Measurements from ENCODE around the gene UMAD1. TPM values are rescaled to one million over a fixed set of nuclear protein-coding genes. Genes with fewer than 3 reads are reported as not detected.

Gene UMAD1
- total RNA-seq, 2 donors from 2014 or later: 9.3 to 11.4 TPM

- DNase-seq (ENCODE audit: low spot score) (no peak), ATAC-seq (no peak)
- no peaks in the 10 kb centered on the region for H3K9me3 Mint-ChIP-seq
- peaks cover 0 to 23% of the 10 kb centered on the region in 2 donors for H3K4me1 Mint-ChIP-seq (ENCODE audit: low read depth in 2 of 2)
- H3K4me3 Mint-ChIP-seq: no peak overlapping the region
- no peak overlapping the region for H3K27ac Mint-ChIP-seq
- H3K27me3 Mint-ChIP-seq: no peaks in the 10 kb centered on the region
- no peaks in the 10 kb centered on the region for H3K36me3 Mint-ChIP-seq
Measured at GRCh38 chr7:7736671-7737070, 96.1 kb downstream of the UMAD1 start.

- Mint-ChIP-seq H3K4me1 (ENCODE audit: low read depth in 2 of 2) (peaks cover 5 to 23% of the 10 kb centered on the region in 2 donors), H3K27me3 (no peaks in the 10 kb centered on the region), H3K4me3 (no peak overlapping the region), H3K36me3 (no peaks in the 10 kb centered on the region), H3K9me3 (no peaks in the 10 kb centered on the region), H3K27ac (no peak overlapping the region)
- ATAC-seq: no peak
- no peak for DNase-seq (ENCODE audit: low spot score)
Measured at GRCh38 chr7:7737674-7738073, 97.1 kb downstream of the UMAD1 start.

- Mint-ChIP-seq H3K36me3 (no peaks in the 10 kb centered on the region), H3K9me3 (no peaks in the 10 kb centered on the region), H3K4me1 (ENCODE audit: low read depth in 2 of 2) (peaks cover 5 to 23% of the 10 kb centered on the region in 2 donors), H3K27ac (no peak overlapping the region), H3K4me3 (no peak overlapping the region), H3K27me3 (no peaks in the 10 kb centered on the region)
- DNase-seq (ENCODE audit: low spot score) (no peak), ATAC-seq (no peak)
Measured at GRCh38 chr7:7738177-7738576, 97.6 kb downstream of the UMAD1 start.

- Mint-ChIP-seq H3K36me3 (no peaks in the 10 kb centered on the region), H3K27me3 (no peaks in the 10 kb centered on the region), H3K9me3 (no peaks in the 10 kb centered on the region), H3K4me1 (ENCODE audit: low read depth in 2 of 2) (peaks cover 5 to 23% of the 10 kb centered on the region in 2 donors), H3K4me3 (no peak overlapping the region), H3K27ac (no peak overlapping the region)
- DNase-seq (ENCODE audit: low spot score): no peak
- ATAC-seq: no peak
Measured at GRCh38 chr7:7738622-7739021, 98.1 kb downstream of the UMAD1 start.

- no peak overlapping the region for H3K27ac Mint-ChIP-seq
- DNase-seq (ENCODE audit: low spot score): no peak
- no peak for ATAC-seq
- H3K4me3 Mint-ChIP-seq: no peak overlapping the region
- H3K27me3 Mint-ChIP-seq: no peaks in the 10 kb centered on the region
- peaks cover 5 to 23% of the 10 kb centered on the region in 2 donors for H3K4me1 Mint-ChIP-seq (ENCODE audit: low read depth in 2 of 2)
- no peaks in the 10 kb centered on the region for H3K9me3 Mint-ChIP-seq
- no peaks in the 10 kb centered on the region for H3K36me3 Mint-ChIP-seq
Measured at GRCh38 chr7:7739204-7740036, 98.9 kb downstream of the UMAD1 start.

- no peak for ATAC-seq
- Mint-ChIP-seq H3K27me3 (no peaks in the 10 kb centered on the region), H3K36me3 (no peaks in the 10 kb centered on the region), H3K27ac (peak overlapping the region in 1 of 2 donors; percentile 40), H3K4me3 (no peak overlapping the region), H3K9me3 (no peaks in the 10 kb centered on the region), H3K4me1 (ENCODE audit: low read depth in 2 of 2) (peaks cover 5 to 23% of the 10 kb centered on the region in 2 donors)
- no peak for DNase-seq (ENCODE audit: low spot score)
Measured at GRCh38 chr7:7740037-7740355, 99.4 kb downstream of the UMAD1 start.

- DNase-seq (ENCODE audit: low spot score) (no peak), ATAC-seq (no peak)
- no peaks in the 10 kb centered on the region for H3K9me3 Mint-ChIP-seq
- no peaks in the 10 kb centered on the region for H3K36me3 Mint-ChIP-seq
- no peaks in the 10 kb centered on the region for H3K27me3 Mint-ChIP-seq
- peaks cover 5 to 26% of the 10 kb centered on the region in 2 donors for H3K4me1 Mint-ChIP-seq (ENCODE audit: low read depth in 2 of 2)
- no peak overlapping the region for H3K4me3 Mint-ChIP-seq
- no peak overlapping the region for H3K27ac Mint-ChIP-seq
Measured at GRCh38 chr7:7742223-7742622, 101.7 kb downstream of the UMAD1 start.

GRCh38 chr7:7745258-7745657 is 104.7 kb downstream of the UMAD1 start:
- H3K4me3 Mint-ChIP-seq: no peak overlapping the region
- H3K4me1 Mint-ChIP-seq (ENCODE audit: low read depth in 2 of 2): peaks cover 5 to 11% of the 10 kb centered on the region in 2 donors
- DNase-seq (ENCODE audit: low spot score) (no peak), ATAC-seq (no peak)
- H3K27ac Mint-ChIP-seq: no peak overlapping the region
- no peaks in the 10 kb centered on the region for H3K27me3 Mint-ChIP-seq
- no peaks in the 10 kb centered on the region for H3K9me3 Mint-ChIP-seq
- H3K36me3 Mint-ChIP-seq: no peaks in the 10 kb centered on the region

- Mint-ChIP-seq H3K4me3 (no peak overlapping the region), H3K36me3 (no peaks in the 10 kb centered on the region), H3K27ac (no peak overlapping the region), H3K27me3 (no peaks in the 10 kb centered on the region), H3K9me3 (no peaks in the 10 kb centered on the region), H3K4me1 (ENCODE audit: low read depth in 2 of 2) (peaks cover 5 to 10% of the 10 kb centered on the region in 2 donors)
- ATAC-seq: no peak
- no peak for DNase-seq (ENCODE audit: low spot score)
Measured at GRCh38 chr7:7745966-7746365, 105.4 kb downstream of the UMAD1 start.

GRCh38 chr7:7746458-7746857 is 105.9 kb downstream of the UMAD1 start:
- DNase-seq (ENCODE audit: low spot score): no peak
- H3K9me3 Mint-ChIP-seq: no peaks in the 10 kb centered on the region
- H3K4me1 Mint-ChIP-seq (ENCODE audit: low read depth in 2 of 2): peaks cover 5 to 13% of the 10 kb centered on the region in 2 donors
- no peak for ATAC-seq
- H3K27ac Mint-ChIP-seq: no peak overlapping the region
- H3K27me3 Mint-ChIP-seq: no peaks in the 10 kb centered on the region
- H3K36me3 Mint-ChIP-seq: no peaks in the 10 kb centered on the region
- H3K4me3 Mint-ChIP-seq: no peak overlapping the region

GRCh38 chr7:7750571-7751242 is 110.2 kb downstream of the UMAD1 start:
- Mint-ChIP-seq H3K4me3 (no peak overlapping the region), H3K27me3 (no peaks in the 10 kb centered on the region), H3K4me1 (ENCODE audit: low read depth in 2 of 2) (peaks cover under 1 to 13% of the 10 kb centered on the region in 2 donors), H3K9me3 (no peaks in the 10 kb centered on the region), H3K36me3 (no peaks in the 10 kb centered on the region), H3K27ac (no peak overlapping the region)
- no peak for ATAC-seq
- DNase-seq (ENCODE audit: low spot score): no peak

GRCh38 chr7:7751243-7752092 is 110.9 kb downstream of the UMAD1 start:
- Mint-ChIP-seq H3K27ac (no peak overlapping the region), H3K4me3 (no peak overlapping the region), H3K36me3 (no peaks in the 10 kb centered on the region), H3K4me1 (ENCODE audit: low read depth in 2 of 2) (peaks cover 5 to 14% of the 10 kb centered on the region in 2 donors), H3K9me3 (no peaks in the 10 kb centered on the region), H3K27me3 (no peaks in the 10 kb centered on the region)
- DNase-seq (ENCODE audit: low spot score): no peak
- no peak for ATAC-seq

GRCh38 chr7:7756577-7756976 is 116.0 kb downstream of the UMAD1 start:
- Mint-ChIP-seq H3K36me3 (no peaks in the 10 kb centered on the region), H3K9me3 (no peaks in the 10 kb centered on the region), H3K4me3 (no peak overlapping the region), H3K4me1 (ENCODE audit: low read depth in 2 of 2) (peaks cover 15 to 17% of the 10 kb centered on the region in 2 donors), H3K27ac (no peak overlapping the region), H3K27me3 (no peaks in the 10 kb centered on the region)
- ATAC-seq (no peak), DNase-seq (ENCODE audit: low spot score) (no peak)

- Mint-ChIP-seq H3K36me3 (no peaks in the 10 kb centered on the region), H3K4me1 (ENCODE audit: low read depth in 2 of 2) (peaks cover 25% of the 10 kb centered on the region in 2 donors), H3K4me3 (no peak overlapping the region), H3K27me3 (no peaks in the 10 kb centered on the region), H3K9me3 (no peaks in the 10 kb centered on the region), H3K27ac (no peak overlapping the region)
- ATAC-seq (no peak), DNase-seq (ENCODE audit: low spot score) (no peak)
Measured at GRCh38 chr7:7757576-7757975, 117.0 kb downstream of the UMAD1 start.

Measured in natural killer cell treated with Interleukin-12 subunit alpha and Interleukin-12 subunit beta and Interleukin-15 and Interleukin-18, amount 100 ng/mL, for 72 hours (primary cell).